ENCODE measurements around the gene HOXC4.

HOXC4 gene

DNA sequence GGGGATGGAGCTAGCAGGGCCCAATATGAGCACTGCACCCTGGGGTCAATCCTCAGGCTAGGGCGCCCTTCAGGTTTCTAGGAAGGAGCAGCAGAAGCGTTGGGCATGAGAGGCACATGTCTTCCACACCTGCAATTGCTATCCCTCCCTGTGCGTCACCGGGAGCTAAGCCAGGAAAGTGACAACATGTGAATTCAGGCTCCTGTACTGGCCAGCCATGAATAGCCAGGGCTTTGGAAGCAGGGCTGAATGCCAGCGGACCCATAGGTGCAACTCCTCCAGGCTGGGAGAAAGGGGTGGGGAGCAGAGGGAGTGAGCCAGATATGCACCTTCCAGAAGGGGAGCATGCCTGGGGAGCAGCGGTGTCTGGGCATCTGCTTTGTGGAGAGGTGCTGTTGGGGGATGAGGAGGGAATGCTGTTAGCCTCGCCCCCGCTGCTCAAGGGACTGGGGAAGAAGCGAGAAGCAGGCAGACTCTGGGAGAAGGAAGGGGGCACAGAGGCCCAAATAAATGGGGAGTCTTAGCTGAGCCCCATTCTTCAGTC is 14.7 kb upstream of the HOXC4 start (continued):
- TF ChIP-seq ZNF274 (IDR thresholded peaks at IDR 0.05; ENCODE audit: low read length) (no peak), ZNF274 (tag by site-specific recombination; IDR thresholded peaks at IDR 0.05; ENCODE audit: borderline replicate concordance) (no peak), ZNF544 (tag by site-specific recombination; IDR thresholded peaks at IDR 0.05) (no peak), ZNF561 (tag by site-specific recombination; IDR thresholded peaks at IDR 0.05; ENCODE audit: borderline replicate concordance) (no peak), ZNF302 (tag by site-specific recombination; IDR thresholded peaks at IDR 0.05; ENCODE audit: low read depth) (no peak), ZNF549 (tag by site-specific recombination; IDR thresholded peaks at IDR 0.05) (no peak), ZNF2 (tag by site-specific recombination; IDR thresholded peaks at IDR 0.05) (peak; percentile 22), ZFP41 (tag by site-specific recombination; IDR thresholded peaks at IDR 0.05; ENCODE audit: borderline replicate concordance) (no peak), GLI2 (tag by site-specific recombination; IDR thresholded peaks at IDR 0.05; ENCODE audit: borderline replicate concordance, low read depth) (no peak), ZNF473 (tag by site-specific recombination; IDR thresholded peaks at IDR 0.05) (no peak), ZFP37 (tag by site-specific recombination; IDR thresholded peaks at IDR 0.05) (peak; percentile 67; the same call in 1 of the 2 replicates), ZNF670 (tag by site-specific recombination; IDR thresholded peaks at IDR 0.05; ENCODE audit: low read depth) (no peak), PRDM1 (tag by site-specific recombination; IDR thresholded peaks at IDR 0.05) (peak; percentile 6; the same call in 1 of the 2 replicates), ZNF514 (tag by site-specific recombination; IDR thresholded peaks at IDR 0.05) (no peak)

DNA sequence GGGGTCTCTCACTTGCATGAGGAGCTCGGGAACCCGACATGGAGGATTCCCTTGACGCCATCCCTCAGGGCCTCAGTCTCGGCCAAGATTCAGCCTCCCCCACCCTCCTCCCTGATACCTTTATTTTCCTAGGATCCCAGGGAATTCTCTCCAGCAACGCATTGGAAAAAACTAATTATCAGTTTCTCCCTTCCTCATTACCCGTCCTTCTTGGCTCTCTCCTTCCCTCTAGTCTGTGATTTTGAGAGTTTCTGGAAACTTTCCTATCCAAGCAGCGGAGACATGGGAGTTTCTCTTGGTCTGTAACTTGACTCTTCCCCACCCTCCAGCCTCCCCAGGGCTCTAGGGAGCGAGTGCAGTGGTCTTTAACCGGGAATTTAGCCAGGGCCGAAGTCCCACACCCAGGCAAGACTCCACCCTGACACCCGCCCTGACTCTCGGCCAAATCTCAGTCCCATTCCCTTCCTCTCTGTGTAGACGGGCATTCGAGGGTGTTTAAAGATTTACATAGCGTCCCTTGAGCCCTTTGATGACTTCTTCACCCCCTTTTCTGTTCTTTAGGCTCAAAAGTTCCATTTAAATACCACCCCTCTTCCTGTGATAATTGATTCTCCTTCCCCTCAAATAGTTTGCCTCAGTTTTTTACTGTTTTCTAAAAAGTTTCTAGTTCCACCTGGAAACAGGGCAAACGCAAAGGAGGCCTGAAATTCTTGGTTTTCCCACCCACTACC is 14.1 kb upstream of the HOXC4 start:
- Histone ChIP-seq H3K36me3 (ENCODE audit: control insufficient read depth in 2 of 2, insufficient read depth in 1 of 2, low read length in 2 of 2) (peaks cover 3 to 12% of the 10 kb centered on the region in 2 experiments; a peak in 2 of 3 replicates), H3K4me3 (ENCODE audit: low read depth, low read length) (no peak overlapping the region), H3K27ac (ENCODE audit: extremely low read depth, low read depth, low read length) (peak overlapping the region; percentile 100), H3K4me1 (ENCODE audit: control insufficient read depth, insufficient read depth, low read length) (peaks cover 74% of the 10 kb centered on the region), H3K9me3 (ENCODE audit: control insufficient read depth, insufficient read depth, low read depth, low read length) (no peaks in the 10 kb centered on the region)
- POLR2A ChIA-PET = interaction anchor here (0.6 to 1.0 kb wide), 2 partner anchors 17 to 96 kb away, joined by 3 read pairs; no protein-coding TSS in a partner anchor
- CTCF ChIA-PET = interaction anchor here (0.8 to 2.1 kb wide), 5 partner anchors 17 to 152 kb away, joined by 3 to 6 read pairs (median 5); partner anchors contain the start of gene HOXC8
- TF ChIP-seq, protein P1, sequence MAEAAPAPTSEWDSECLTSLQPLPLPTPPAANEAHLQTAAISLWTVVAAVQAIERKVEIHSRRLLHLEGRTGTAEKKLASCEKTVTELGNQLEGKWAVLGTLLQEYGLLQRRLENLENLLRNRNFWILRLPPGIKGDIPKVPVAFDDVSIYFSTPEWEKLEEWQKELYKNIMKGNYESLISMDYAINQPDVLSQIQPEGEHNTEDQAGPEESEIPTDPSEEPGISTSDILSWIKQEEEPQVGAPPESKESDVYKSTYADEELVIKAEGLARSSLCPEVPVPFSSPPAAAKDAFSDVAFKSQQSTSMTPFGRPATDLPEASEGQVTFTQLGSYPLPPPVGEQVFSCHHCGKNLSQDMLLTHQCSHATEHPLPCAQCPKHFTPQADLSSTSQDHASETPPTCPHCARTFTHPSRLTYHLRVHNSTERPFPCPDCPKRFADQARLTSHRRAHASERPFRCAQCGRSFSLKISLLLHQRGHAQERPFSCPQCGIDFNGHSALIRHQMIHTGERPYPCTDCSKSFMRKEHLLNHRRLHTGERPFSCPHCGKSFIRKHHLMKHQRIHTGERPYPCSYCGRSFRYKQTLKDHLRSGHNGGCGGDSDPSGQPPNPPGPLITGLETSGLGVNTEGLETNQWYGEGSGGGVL (tag by site-specific recombination; IDR thresholded peaks at IDR 0.05) = no peak
- TF ChIP-seq, protein P2, sequence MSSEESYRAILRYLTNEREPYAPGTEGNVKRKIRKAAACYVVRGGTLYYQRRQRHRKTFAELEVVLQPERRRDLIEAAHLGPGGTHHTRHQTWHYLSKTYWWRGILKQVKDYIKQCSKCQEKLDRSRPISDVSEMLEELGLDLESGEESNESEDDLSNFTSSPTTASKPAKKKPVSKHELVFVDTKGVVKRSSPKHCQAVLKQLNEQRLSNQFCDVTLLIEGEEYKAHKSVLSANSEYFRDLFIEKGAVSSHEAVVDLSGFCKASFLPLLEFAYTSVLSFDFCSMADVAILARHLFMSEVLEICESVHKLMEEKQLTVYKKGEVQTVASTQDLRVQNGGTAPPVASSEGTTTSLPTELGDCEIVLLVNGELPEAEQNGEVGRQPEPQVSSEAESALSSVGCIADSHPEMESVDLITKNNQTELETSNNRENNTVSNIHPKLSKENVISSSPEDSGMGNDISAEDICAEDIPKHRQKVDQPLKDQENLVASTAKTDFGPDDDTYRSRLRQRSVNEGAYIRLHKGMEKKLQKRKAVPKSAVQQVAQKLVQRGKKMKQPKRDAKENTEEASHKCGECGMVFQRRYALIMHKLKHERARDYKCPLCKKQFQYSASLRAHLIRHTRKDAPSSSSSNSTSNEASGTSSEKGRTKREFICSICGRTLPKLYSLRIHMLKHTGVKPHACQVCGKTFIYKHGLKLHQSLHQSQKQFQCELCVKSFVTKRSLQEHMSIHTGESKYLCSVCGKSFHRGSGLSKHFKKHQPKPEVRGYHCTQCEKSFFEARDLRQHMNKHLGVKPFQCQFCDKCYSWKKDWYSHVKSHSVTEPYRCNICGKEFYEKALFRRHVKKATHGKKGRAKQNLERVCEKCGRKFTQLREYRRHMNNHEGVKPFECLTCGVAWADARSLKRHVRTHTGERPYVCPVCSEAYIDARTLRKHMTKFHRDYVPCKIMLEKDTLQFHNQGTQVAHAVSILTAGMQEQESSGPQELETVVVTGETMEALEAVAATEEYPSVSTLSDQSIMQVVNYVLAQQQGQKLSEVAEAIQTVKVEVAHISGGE (tag by site-specific recombination; conservative IDR thresholded peaks at IDR 0.05; ENCODE audit: low read depth) = 0 out of 2 replicates have a peak, but pooled peaks have one; percentile 4
- TF ChIP-seq ZXDB (tag by site-specific recombination; IDR thresholded peaks at IDR 0.05) (peak; percentile 16), ZNF768 (tag by site-specific recombination; IDR thresholded peaks at IDR 0.05) (no peak), KLF10 (tag by site-specific recombination; IDR thresholded peaks at IDR 0.05) (no peak), ZFP41 (tag by site-specific recombination; IDR thresholded peaks at IDR 0.05; ENCODE audit: borderline replicate concordance) (no peak), ZNF747 (tag by site-specific recombination; IDR thresholded peaks at IDR 0.05) (no peak), OVOL3 (tag by site-specific recombination; IDR thresholded peaks at IDR 0.05) (no peak), ZNF114 (tag by site-specific recombination; IDR thresholded peaks at IDR 0.05) (no peak), ZNF221 (tag by site-specific recombination; IDR thresholded peaks at IDR 0.05; ENCODE audit: borderline replicate concordance) (no peak), GLIS2 (tag by site-specific recombination; IDR thresholded peaks at IDR 0.05) (peak; percentile 58), MYNN (tag by site-specific recombination; IDR thresholded peaks at IDR 0.05; ENCODE audit: borderline replicate concordance) (no peak), GFI1B (tag by site-specific recombination; IDR thresholded peaks at IDR 0.05) (no peak)
- TF ChIP-seq, protein P3, sequence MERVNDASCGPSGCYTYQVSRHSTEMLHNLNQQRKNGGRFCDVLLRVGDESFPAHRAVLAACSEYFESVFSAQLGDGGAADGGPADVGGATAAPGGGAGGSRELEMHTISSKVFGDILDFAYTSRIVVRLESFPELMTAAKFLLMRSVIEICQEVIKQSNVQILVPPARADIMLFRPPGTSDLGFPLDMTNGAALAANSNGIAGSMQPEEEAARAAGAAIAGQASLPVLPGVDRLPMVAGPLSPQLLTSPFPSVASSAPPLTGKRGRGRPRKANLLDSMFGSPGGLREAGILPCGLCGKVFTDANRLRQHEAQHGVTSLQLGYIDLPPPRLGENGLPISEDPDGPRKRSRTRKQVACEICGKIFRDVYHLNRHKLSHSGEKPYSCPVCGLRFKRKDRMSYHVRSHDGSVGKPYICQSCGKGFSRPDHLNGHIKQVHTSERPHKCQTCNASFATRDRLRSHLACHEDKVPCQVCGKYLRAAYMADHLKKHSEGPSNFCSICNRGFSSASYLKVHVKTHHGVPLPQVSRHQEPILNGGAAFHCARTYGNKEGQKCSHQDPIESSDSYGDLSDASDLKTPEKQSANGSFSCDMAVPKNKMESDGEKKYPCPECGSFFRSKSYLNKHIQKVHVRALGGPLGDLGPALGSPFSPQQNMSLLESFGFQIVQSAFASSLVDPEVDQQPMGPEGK (tag by site-specific recombination; IDR thresholded peaks at IDR 0.05) = peak; percentile 82; the same call in 1 of the 2 replicates
- TF ChIP-seq, protein P4, sequence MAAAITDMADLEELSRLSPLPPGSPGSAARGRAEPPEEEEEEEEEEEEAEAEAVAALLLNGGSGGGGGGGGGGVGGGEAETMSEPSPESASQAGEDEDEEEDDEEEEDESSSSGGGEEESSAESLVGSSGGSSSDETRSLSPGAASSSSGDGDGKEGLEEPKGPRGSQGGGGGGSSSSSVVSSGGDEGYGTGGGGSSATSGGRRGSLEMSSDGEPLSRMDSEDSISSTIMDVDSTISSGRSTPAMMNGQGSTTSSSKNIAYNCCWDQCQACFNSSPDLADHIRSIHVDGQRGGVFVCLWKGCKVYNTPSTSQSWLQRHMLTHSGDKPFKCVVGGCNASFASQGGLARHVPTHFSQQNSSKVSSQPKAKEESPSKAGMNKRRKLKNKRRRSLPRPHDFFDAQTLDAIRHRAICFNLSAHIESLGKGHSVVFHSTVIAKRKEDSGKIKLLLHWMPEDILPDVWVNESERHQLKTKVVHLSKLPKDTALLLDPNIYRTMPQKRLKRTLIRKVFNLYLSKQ (tag by site-specific recombination; IDR thresholded peaks at IDR 0.05; ENCODE audit: borderline replicate concordance) = no peak

Data from HEK293 (cell line).